Measurements from ENCODE around the gene PRDM10.

GRCh38 chr11:130040281-130040940 lies 37.8 kb upstream of the PRDM10 start:
- no peak for TF ChIP-seq CTCF (IDR thresholded peaks at IDR 0.05; ENCODE audit: low read depth, low read length)
- no peak for TF ChIP-seq EZH2phosphoT487 (IDR thresholded peaks at IDR 0.05; ENCODE audit: low read depth)
